Measurements from ENCODE around the gene CTNNA2.

Gene CTNNA2

GRCh38 chr2:79666430-79666829 is 153.6 kb downstream of the CTNNA2 start:
- H3K4me3 ChIP-seq (ENCODE audit: low read length) = no peak overlapping the region
- H3K9me3 ChIP-seq (ENCODE audit: control insufficient read depth, low read length) = no peaks in the 10 kb centered on the region
- no peaks in the 10 kb centered on the region for H3K36me3 ChIP-seq (ENCODE audit: control insufficient read depth, insufficient read depth, low read length)
- no peak overlapping the region for H3K9ac ChIP-seq (ENCODE audit: low read length)
- H3K27me3 ChIP-seq (ENCODE audit: control insufficient read depth, insufficient read depth, low read length) = no peaks in the 10 kb centered on the region
- H3K4me1 ChIP-seq (ENCODE audit: control insufficient read depth, insufficient read depth, low read length) = no peaks in the 10 kb centered on the region

- Histone ChIP-seq H3K27me3 (ENCODE audit: control insufficient read depth, insufficient read depth, low read length) (no peaks in the 10 kb centered on the region), H3K4me3 (ENCODE audit: low read length) (no peak overlapping the region)
Measured at GRCh38 chr2:79669714-79670113, 156.9 kb downstream of the CTNNA2 start.

GRCh38 chr2:79670198-79670597 is 157.3 kb downstream of the CTNNA2 start:
- no peaks in the 10 kb centered on the region for H3K27me3 ChIP-seq (ENCODE audit: control insufficient read depth, insufficient read depth, low read length)
- no peaks in the 10 kb centered on the region for H3K9me3 ChIP-seq (ENCODE audit: control insufficient read depth, low read length)
- H3K4me3 ChIP-seq (ENCODE audit: low read length) = no peak overlapping the region
- H3K9ac ChIP-seq (ENCODE audit: low read length) = no peak overlapping the region
- no peaks in the 10 kb centered on the region for H3K4me1 ChIP-seq (ENCODE audit: control insufficient read depth, insufficient read depth, low read length)
- H3K36me3 ChIP-seq (ENCODE audit: control insufficient read depth, insufficient read depth, low read length) = no peaks in the 10 kb centered on the region

More at GRCh38 chr2:79669714-79670113, 156.9 kb downstream of the CTNNA2 start:
- Histone ChIP-seq H3K36me3 (ENCODE audit: control insufficient read depth, insufficient read depth, low read length) (no peaks in the 10 kb centered on the region), H3K9me3 (ENCODE audit: control insufficient read depth, low read length) (no peaks in the 10 kb centered on the region), H3K9ac (ENCODE audit: low read length) (no peak overlapping the region), H3K4me1 (ENCODE audit: control insufficient read depth, insufficient read depth, low read length) (no peaks in the 10 kb centered on the region)

- Histone ChIP-seq H3K9ac (ENCODE audit: low read length) (no peak overlapping the region), H3K27me3 (ENCODE audit: control insufficient read depth, insufficient read depth, low read length) (no peaks in the 10 kb centered on the region), H3K36me3 (ENCODE audit: control insufficient read depth, insufficient read depth, low read length) (no peaks in the 10 kb centered on the region), H3K4me1 (ENCODE audit: control insufficient read depth, insufficient read depth, low read length) (no peaks in the 10 kb centered on the region), H3K9me3 (ENCODE audit: control insufficient read depth, low read length) (no peaks in the 10 kb centered on the region), H3K4me3 (ENCODE audit: low read length) (no peak overlapping the region)
Measured at GRCh38 chr2:79686884-79687283, 174.0 kb downstream of the CTNNA2 start.

GRCh38 chr2:79695248-79695647 is 182.4 kb downstream of the CTNNA2 start:
- no peaks in the 10 kb centered on the region for H3K9me3 ChIP-seq (ENCODE audit: control insufficient read depth, low read length)
- H3K9ac ChIP-seq (ENCODE audit: low read length) = no peak overlapping the region
- no peaks in the 10 kb centered on the region for H3K4me1 ChIP-seq (ENCODE audit: control insufficient read depth, insufficient read depth, low read length)
- no peak overlapping the region for H3K4me3 ChIP-seq (ENCODE audit: low read length)
- H3K36me3 ChIP-seq (ENCODE audit: control insufficient read depth, insufficient read depth, low read length) = no peaks in the 10 kb centered on the region
- H3K27me3 ChIP-seq (ENCODE audit: control insufficient read depth, insufficient read depth, low read length) = no peaks in the 10 kb centered on the region

- no peaks in the 10 kb centered on the region for H3K27me3 ChIP-seq (ENCODE audit: control insufficient read depth, insufficient read depth, low read length)
- H3K4me3 ChIP-seq (ENCODE audit: low read length) = no peak overlapping the region
- no peaks in the 10 kb centered on the region for H3K9me3 ChIP-seq (ENCODE audit: control insufficient read depth, low read length)
- H3K4me1 ChIP-seq (ENCODE audit: control insufficient read depth, insufficient read depth, low read length) = no peaks in the 10 kb centered on the region
- H3K36me3 ChIP-seq (ENCODE audit: control insufficient read depth, insufficient read depth, low read length) = no peaks in the 10 kb centered on the region
- H3K9ac ChIP-seq (ENCODE audit: low read length) = no peak overlapping the region
Measured at GRCh38 chr2:79697200-79697599, 184.3 kb downstream of the CTNNA2 start.

- Histone ChIP-seq H3K4me3 (ENCODE audit: low read length) (no peak overlapping the region), H3K9ac (ENCODE audit: low read length) (no peak overlapping the region), H3K9me3 (ENCODE audit: control insufficient read depth, low read length) (no peaks in the 10 kb centered on the region), H3K4me1 (ENCODE audit: control insufficient read depth, insufficient read depth, low read length) (no peaks in the 10 kb centered on the region), H3K36me3 (ENCODE audit: control insufficient read depth, insufficient read depth, low read length) (no peaks in the 10 kb centered on the region), H3K27me3 (ENCODE audit: control insufficient read depth, insufficient read depth, low read length) (no peaks in the 10 kb centered on the region)
Measured at GRCh38 chr2:79700651-79701050, 187.8 kb downstream of the CTNNA2 start.

- no peak overlapping the region for H3K4me3 ChIP-seq (ENCODE audit: low read length)
- H3K36me3 ChIP-seq (ENCODE audit: control insufficient read depth, insufficient read depth, low read length) = no peaks in the 10 kb centered on the region
- no peaks in the 10 kb centered on the region for H3K4me1 ChIP-seq (ENCODE audit: control insufficient read depth, insufficient read depth, low read length)
- H3K9me3 ChIP-seq (ENCODE audit: control insufficient read depth, low read length) = no peaks in the 10 kb centered on the region
- H3K9ac ChIP-seq (ENCODE audit: low read length) = no peak overlapping the region
- H3K27me3 ChIP-seq (ENCODE audit: control insufficient read depth, insufficient read depth, low read length) = no peaks in the 10 kb centered on the region
Measured at GRCh38 chr2:79702905-79703304, 190.1 kb downstream of the CTNNA2 start.

GRCh38 chr2:79711098-79711497 is 198.2 kb downstream of the CTNNA2 start:
- Histone ChIP-seq H3K4me1 (ENCODE audit: control insufficient read depth, insufficient read depth, low read length) (no peaks in the 10 kb centered on the region), H3K36me3 (ENCODE audit: control insufficient read depth, insufficient read depth, low read length) (no peaks in the 10 kb centered on the region), H3K27me3 (ENCODE audit: control insufficient read depth, insufficient read depth, low read length) (no peaks in the 10 kb centered on the region), H3K9me3 (ENCODE audit: control insufficient read depth, low read length) (no peaks in the 10 kb centered on the region), H3K9ac (ENCODE audit: low read length) (no peak overlapping the region), H3K4me3 (ENCODE audit: low read length) (no peak overlapping the region)

GRCh38 chr2:79713131-79713785 is 200.4 kb downstream of the CTNNA2 start:
- H3K9ac ChIP-seq (ENCODE audit: low read length) = no peak overlapping the region

GRCh38 chr2:79714283-79714682 is 201.4 kb downstream of the CTNNA2 start:
- no peaks in the 10 kb centered on the region for H3K4me1 ChIP-seq (ENCODE audit: control insufficient read depth, insufficient read depth, low read length)
- no peak overlapping the region for H3K4me3 ChIP-seq (ENCODE audit: low read length)
- H3K9me3 ChIP-seq (ENCODE audit: control insufficient read depth, low read length) = no peaks in the 10 kb centered on the region
- no peaks in the 10 kb centered on the region for H3K27me3 ChIP-seq (ENCODE audit: control insufficient read depth, insufficient read depth, low read length)
- H3K9ac ChIP-seq (ENCODE audit: low read length) = no peak overlapping the region
- no peaks in the 10 kb centered on the region for H3K36me3 ChIP-seq (ENCODE audit: control insufficient read depth, insufficient read depth, low read length)

More at GRCh38 chr2:79713131-79713785, 200.4 kb downstream of the CTNNA2 start:
- H3K4me3 ChIP-seq (ENCODE audit: low read length) = no peak overlapping the region
- no peaks in the 10 kb centered on the region for H3K4me1 ChIP-seq (ENCODE audit: control insufficient read depth, insufficient read depth, low read length)
- H3K36me3 ChIP-seq (ENCODE audit: control insufficient read depth, insufficient read depth, low read length) = no peaks in the 10 kb centered on the region
- no peaks in the 10 kb centered on the region for H3K27me3 ChIP-seq (ENCODE audit: control insufficient read depth, insufficient read depth, low read length)
- no peaks in the 10 kb centered on the region for H3K9me3 ChIP-seq (ENCODE audit: control insufficient read depth, low read length)

GRCh38 chr2:79715338-79715737 is 202.5 kb downstream of the CTNNA2 start:
- Histone ChIP-seq H3K9me3 (ENCODE audit: control insufficient read depth, low read length) (no peaks in the 10 kb centered on the region), H3K36me3 (ENCODE audit: control insufficient read depth, insufficient read depth, low read length) (no peaks in the 10 kb centered on the region), H3K27me3 (ENCODE audit: control insufficient read depth, insufficient read depth, low read length) (no peaks in the 10 kb centered on the region), H3K9ac (ENCODE audit: low read length) (no peak overlapping the region), H3K4me3 (ENCODE audit: low read length) (no peak overlapping the region), H3K4me1 (ENCODE audit: control insufficient read depth, insufficient read depth, low read length) (no peaks in the 10 kb centered on the region)

- Histone ChIP-seq H3K36me3 (ENCODE audit: control insufficient read depth, insufficient read depth, low read length) (no peaks in the 10 kb centered on the region), H3K9me3 (ENCODE audit: control insufficient read depth, low read length) (no peaks in the 10 kb centered on the region), H3K4me1 (ENCODE audit: control insufficient read depth, insufficient read depth, low read length) (no peaks in the 10 kb centered on the region), H3K27me3 (ENCODE audit: control insufficient read depth, insufficient read depth, low read length) (no peaks in the 10 kb centered on the region), H3K9ac (ENCODE audit: low read length) (no peak overlapping the region), H3K4me3 (ENCODE audit: low read length) (no peak overlapping the region)
Measured at GRCh38 chr2:79716266-79716665, 203.4 kb downstream of the CTNNA2 start.

All from mucosa of stomach (tissue), 1 donor.